Mesothelial cell of epicardium (in vitro differentiated cells): ENCODE data around the gene STH. TPM values are rescaled to one million over a fixed set of nuclear protein-coding genes. Genes with fewer than 3 reads are reported as not detected.

Experiments
- DNase-seq, 2 experiments: peaks; one replicate each; pipeline ENCODE4 v3.0.0; 2021; ENCODE audit warnings: low spot score in 2 of 2; ENCODE audit not compliant: unreplicated experiment in 2 of 2
- H3K27ac Mint-ChIP-seq: 2 replicates; pipeline ENCODE4 v1.8.0; 2021; ENCODE audit warnings: mixed read lengths
- H3K27me3 Mint-ChIP-seq: 2 replicates; pipeline ENCODE4 v1.8.0; 2021; ENCODE audit warnings: low read depth, mixed read lengths
- H3K36me3 Mint-ChIP-seq: 2 replicates; pipeline ENCODE4 v1.8.0; 2021; ENCODE audit warnings: mixed read lengths
- H3K4me1 Mint-ChIP-seq: 2 replicates; pipeline ENCODE4 v1.8.0; 2021; ENCODE audit warnings: mixed read lengths
- H3K4me3 Mint-ChIP-seq: 2 replicates; pipeline ENCODE4 v1.8.0; 2021; ENCODE audit warnings: mild to moderate bottlenecking, moderate library complexity, mixed read lengths
- H3K9me3 Mint-ChIP-seq: 2 replicates; pipeline ENCODE4 v1.8.0; 2021; ENCODE audit warnings: mixed read lengths
- total RNA-seq: library from RNA; stranded (reverse); gene quantifications from 3 replicates; pipeline ENCODE4 v1.2.1, GENCODE V29; 2021
- TF ChIP-seq, protein P1 (sequence below): fragments of 200-600 bp; sonication (generic); IDR thresholded peaks from one replicate; pipeline ENCODE4 v1.5.0; 2021; ENCODE audit warnings: antibody characterized with exemption; ENCODE audit not compliant: unreplicated experiment

The STH gene
- total RNA-seq, 1 donor from 2014 or later, result not detected

DNA sequence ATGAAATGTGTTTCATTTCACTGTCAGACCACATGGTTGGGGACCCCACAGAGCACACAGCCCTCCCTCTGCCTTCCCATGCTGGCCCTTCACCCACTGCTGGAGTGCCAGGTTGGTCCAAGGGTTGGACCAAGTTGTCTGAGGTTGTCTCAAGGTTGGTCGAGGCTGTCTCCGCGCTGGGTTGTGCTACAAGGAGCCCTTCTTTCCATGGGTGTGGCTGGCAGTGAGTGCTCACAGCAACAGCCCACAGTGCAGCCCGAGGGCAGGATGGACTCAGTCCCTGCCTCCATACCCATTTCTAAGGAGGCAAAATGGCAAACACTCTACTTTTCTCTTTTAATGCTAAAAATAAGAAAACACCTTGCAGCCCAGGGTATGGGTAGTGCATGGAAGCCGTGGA, 35.8 kb upstream of the STH start:
- H3K4me3 Mint-ChIP-seq, result no peak overlapping the region

DNA sequence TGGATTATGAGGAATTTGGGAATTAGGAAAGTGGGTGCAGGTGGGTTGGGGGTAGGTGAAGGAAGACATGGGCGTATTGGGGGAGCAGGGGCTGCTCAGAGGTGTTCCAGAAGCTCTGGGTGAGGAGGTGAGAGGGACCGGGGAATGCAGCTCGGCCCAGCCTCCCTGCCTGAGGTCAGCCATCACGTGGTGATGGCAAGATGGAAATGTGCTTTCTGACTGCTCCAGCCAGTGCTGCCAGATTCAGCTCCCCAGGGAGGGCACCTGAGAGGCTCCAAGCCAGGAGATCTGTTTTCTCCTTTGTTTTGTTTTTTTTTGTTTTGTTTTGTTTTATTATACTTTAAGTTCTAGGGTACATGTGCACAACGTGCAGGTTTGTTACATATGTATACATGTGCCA, 35.2 kb upstream of the STH start:
- Mint-ChIP-seq H3K4me3 (no peak overlapping the region), H3K36me3 (no peaks in the 10 kb centered on the region), H3K27me3 (peaks cover 19% of the 10 kb centered on the region), H3K27ac (no peak overlapping the region), H3K9me3 (no peaks in the 10 kb centered on the region), H3K4me1 (peaks cover 11% of the 10 kb centered on the region)
- no peak for DNase-seq
- TF ChIP-seq, protein P1, sequence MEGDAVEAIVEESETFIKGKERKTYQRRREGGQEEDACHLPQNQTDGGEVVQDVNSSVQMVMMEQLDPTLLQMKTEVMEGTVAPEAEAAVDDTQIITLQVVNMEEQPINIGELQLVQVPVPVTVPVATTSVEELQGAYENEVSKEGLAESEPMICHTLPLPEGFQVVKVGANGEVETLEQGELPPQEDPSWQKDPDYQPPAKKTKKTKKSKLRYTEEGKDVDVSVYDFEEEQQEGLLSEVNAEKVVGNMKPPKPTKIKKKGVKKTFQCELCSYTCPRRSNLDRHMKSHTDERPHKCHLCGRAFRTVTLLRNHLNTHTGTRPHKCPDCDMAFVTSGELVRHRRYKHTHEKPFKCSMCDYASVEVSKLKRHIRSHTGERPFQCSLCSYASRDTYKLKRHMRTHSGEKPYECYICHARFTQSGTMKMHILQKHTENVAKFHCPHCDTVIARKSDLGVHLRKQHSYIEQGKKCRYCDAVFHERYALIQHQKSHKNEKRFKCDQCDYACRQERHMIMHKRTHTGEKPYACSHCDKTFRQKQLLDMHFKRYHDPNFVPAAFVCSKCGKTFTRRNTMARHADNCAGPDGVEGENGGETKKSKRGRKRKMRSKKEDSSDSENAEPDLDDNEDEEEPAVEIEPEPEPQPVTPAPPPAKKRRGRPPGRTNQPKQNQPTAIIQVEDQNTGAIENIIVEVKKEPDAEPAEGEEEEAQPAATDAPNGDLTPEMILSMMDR, result no peak

More for the DNA sequence above, 35.8 kb upstream of the STH start:
- DNase-seq, result no peak
- Mint-ChIP-seq H3K4me1 (peaks cover 11% of the 10 kb centered on the region), H3K9me3 (no peaks in the 10 kb centered on the region), H3K36me3 (no peaks in the 10 kb centered on the region), H3K27me3 (peaks cover 19% of the 10 kb centered on the region), H3K27ac (no peak overlapping the region)
- TF ChIP-seq, protein P1, result no peak

DNA sequence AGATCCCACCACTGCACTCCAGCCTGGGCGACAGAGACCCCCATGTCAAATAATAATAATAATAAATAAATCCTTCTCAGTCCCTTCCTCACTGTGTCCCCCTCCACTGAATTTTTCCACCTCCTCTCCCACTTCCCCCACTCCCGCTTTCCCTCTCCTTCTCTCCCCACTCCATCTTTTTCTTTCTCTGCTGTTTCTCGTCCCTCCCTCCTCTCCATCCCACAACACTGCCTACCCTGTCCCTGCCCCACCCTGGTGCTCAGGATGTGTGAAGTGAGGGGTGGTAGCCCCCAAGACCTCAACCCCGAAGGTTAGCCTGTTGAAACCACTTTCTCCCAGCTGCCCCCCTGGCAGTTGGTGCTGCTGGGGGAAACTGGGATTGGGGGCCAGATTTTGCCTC, 34.4 kb upstream of the STH start:
- peaks cover 20% of the 10 kb centered on the region for H3K27me3 Mint-ChIP-seq
- TF ChIP-seq, protein P1, result no peak
- no peak overlapping the region for H3K4me3 Mint-ChIP-seq
- H3K27ac Mint-ChIP-seq, result no peak overlapping the region
- peaks cover 11% of the 10 kb centered on the region for H3K4me1 Mint-ChIP-seq
- DNase-seq, result no peak
- H3K36me3 Mint-ChIP-seq, result no peaks in the 10 kb centered on the region
- peaks cover 2% of the 10 kb centered on the region for H3K9me3 Mint-ChIP-seq

DNA sequence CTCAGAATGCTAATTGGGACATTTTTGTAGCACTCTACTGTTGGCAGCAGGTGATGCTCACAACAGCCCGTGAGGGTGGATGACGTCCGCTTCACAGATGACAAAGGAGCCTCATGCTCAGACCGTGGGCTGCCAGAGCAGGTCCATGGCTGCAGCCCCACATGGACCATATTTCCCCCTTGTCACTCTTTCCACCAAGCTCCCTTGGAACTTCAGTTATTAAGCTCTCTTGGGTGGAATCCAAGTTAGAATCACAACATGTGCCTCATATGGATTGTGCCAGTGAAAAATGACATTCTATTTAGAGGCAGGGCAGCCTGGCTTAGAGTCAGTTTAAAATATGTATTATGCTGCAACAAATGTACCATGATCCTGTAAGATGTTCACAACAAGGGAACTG, 33.2 kb upstream of the STH start:
- H3K36me3 Mint-ChIP-seq, result no peaks in the 10 kb centered on the region
- peaks cover 6% of the 10 kb centered on the region for H3K9me3 Mint-ChIP-seq
- no peak for DNase-seq
- no peak overlapping the region for H3K27ac Mint-ChIP-seq
- peaks cover 11% of the 10 kb centered on the region for H3K4me1 Mint-ChIP-seq
- TF ChIP-seq, protein P1, result no peak
- H3K27me3 Mint-ChIP-seq, result peaks cover 25% of the 10 kb centered on the region
- no peak overlapping the region for H3K4me3 Mint-ChIP-seq

DNA sequence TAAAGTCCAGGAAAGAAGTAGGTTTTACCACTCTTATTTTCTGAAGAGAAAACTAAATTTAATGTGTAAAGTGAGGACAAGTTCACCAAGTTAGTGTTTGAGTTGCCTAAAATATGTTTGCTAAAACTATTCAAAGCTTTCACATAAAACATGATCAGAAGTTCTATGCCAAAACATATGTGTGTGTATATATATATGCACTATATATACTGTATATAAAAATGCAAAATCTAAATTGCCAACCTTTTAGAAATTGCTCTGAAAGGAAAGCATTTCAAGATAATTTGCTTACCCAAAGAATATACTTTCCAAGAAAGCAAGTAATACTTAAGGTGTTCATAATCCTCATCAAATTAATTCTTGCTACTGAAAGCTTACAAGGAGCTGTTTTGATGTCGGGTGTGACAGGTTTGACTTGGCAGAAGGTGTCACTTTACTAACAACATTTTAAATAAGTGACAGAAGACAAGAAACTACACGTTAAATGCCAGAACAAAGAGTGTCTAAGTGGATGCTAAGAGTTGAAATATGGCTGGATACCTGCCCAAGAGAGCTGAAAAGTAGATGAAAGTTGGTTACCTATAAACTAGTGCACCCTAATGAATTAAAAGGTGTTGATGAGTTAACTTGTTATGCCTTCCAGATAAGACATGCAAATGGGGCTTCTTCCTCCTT, 32.3 kb upstream of the STH start:
- Mint-ChIP-seq H3K4me1 (peaks cover 11% of the 10 kb centered on the region), H3K27me3 (peaks cover 27% of the 10 kb centered on the region), H3K36me3 (no peaks in the 10 kb centered on the region), H3K4me3 (no peak overlapping the region), H3K9me3 (peaks cover 6% of the 10 kb centered on the region), H3K27ac (no peak overlapping the region)
- DNase-seq, result no peak
- TF ChIP-seq, protein P1, result no peak

DNA sequence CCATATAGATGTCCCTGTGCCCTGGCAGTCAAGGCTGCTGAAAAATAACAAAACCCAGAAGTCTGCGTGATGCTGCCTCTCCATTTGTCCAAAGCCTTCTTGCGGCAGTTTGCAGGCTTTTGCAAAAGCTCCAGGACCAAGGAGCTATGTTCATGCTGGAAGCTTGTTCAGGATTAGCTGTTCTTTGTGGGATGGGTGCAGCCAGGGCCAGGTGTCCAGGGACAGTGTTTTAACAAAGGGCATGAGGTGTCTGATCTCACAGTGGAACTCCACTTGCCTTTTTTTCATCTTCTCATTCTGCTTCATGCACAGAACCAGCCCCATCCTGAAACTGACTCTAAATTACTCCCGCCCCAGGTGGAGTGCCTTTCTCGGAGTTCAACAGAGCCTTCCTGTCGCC, 31.7 kb upstream of the STH start:
- peaks cover 8% of the 10 kb centered on the region for H3K9me3 Mint-ChIP-seq
- TF ChIP-seq, protein P1, result no peak
- H3K4me1 Mint-ChIP-seq, result peaks cover 11% of the 10 kb centered on the region
- H3K4me3 Mint-ChIP-seq, result no peak overlapping the region
- H3K27ac Mint-ChIP-seq, result no peak overlapping the region
- H3K36me3 Mint-ChIP-seq, result no peaks in the 10 kb centered on the region
- peaks cover 29% of the 10 kb centered on the region for H3K27me3 Mint-ChIP-seq
- no peak for DNase-seq
